Measurements from ENCODE around the gene AP2A2.

GRCh38 chr11:940496-941135 lies 14.9 kb downstream of the AP2A2 start:
- no peak for TF ChIP-seq EZH2 (IDR thresholded peaks at IDR 0.05)
- TF ChIP-seq POLR2AphosphoS5 (IDR thresholded peaks at IDR 0.05; ENCODE audit: borderline replicate concordance, low read depth, low read length), result no peak
- TF ChIP-seq FOXP2 (optimal IDR thresholded peaks at IDR 0.05; ENCODE audit: control extremely low read depth, extremely low read length, insufficient read depth), result no peak

Measured in SK-N-MC (cell line).